ENCODE results near the gene DCLRE1C.
"Not testable (repeated sequence)": the region's sequence is repeated elsewhere in the genome, so short reads cannot be mapped to it uniquely, and the experiment has no call there.

Gene DCLRE1C

GRCh38 chr10:14879124-14879927 is 74.6 kb downstream of the DCLRE1C start:
- peak; percentile 13 to 32 for DNase-seq

GRCh38 chr10:14878266-14879123 is 75.4 kb downstream of the DCLRE1C start, which contains the start of gene SUV39H2:
SUV39H2 (plus strand) TSS chr10:14878866; CDS start chr10:14878889, 23 bp downstream.
- peak; percentile 93 to 94 for DNase-seq

DNA sequence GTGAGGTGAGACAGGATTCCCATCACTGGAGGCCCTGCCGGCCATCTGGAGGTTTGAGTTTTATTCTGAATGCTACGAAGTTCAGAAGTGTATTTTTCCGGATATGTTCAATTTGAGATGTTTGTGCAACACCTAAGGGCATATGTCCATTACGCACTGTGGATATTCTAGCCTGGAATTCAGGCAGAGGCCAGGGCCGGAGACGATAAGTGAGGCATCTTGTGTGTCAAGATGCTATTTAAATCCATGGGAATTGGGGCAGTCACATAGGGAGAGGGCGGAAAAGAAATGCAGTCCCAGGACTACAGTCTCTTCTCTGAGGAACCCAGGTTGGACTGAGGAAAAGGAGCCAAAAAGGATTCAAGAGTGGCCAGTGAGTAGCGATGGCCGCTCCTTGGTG is 77.1 kb downstream of the DCLRE1C start:
- DNase-seq: no peak

- no peak for DNase-seq
Observed at GRCh38 chr10:14875941-14876340, 78.0 kb downstream of the DCLRE1C start.

- no peak for DNase-seq
Observed at GRCh38 chr10:14873090-14873760, 80.7 kb downstream of the DCLRE1C start.

DNA sequence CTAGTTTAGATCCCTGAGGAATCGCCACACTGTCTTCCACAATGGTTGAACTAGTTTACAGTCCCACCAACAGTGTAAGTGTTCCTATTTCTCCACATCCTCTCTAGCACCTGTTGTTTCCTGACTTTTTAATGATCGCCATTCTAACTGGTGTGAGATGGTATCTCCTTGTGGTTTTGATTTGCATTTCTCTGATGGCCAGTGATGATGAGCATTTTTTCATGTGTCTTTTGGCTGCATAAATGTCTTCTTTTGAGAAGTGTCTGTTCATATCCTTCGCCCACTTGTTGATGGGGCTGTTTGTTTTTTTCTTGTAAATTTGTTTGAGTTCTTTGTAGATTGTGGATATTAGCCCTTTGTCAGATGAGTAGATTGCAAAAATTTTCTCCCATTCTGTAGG is 89.0 kb downstream of the DCLRE1C start:
- not testable (repeated sequence) for DNase-seq

DNA sequence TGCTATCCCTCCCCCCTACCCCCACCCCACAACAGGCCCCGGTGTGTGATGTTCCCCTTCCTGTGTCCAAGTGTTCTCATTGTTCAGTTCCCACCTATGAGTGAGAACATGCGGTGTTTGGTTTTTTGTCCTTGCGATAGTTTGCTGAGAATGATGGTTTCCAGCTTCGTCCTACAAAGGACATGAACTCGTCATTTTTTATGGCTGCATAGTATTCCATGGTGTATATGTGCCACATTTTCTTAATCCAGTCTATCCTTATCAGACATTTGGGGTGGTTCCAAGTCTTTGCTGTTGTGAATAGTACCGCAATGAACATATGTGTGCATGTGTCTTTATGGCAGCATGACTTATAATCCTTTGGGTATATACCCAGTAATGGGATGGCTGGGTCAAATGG is 89.4 kb downstream of the DCLRE1C start:
- not testable (repeated sequence) for DNase-seq

DNA sequence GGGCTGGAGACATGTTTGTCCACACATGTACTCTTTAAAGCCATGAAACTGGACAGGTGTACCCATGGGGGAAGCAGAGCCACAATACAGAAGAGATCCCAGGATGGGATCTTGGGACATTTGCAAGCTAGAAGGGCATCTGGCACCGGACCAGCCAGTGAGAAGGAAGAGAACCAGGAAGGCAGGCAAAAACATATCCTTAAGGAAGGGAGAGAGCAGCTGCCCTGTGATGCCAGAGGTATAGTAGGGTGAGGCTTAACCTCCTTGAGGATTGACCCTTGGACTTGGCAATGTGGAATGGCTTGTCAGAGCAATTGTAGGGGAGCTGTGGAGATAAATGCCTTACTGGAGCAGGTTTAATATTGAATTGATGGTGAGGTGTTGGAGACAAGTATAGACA is 93.1 kb downstream of the DCLRE1C start:
- no peak for DNase-seq

GRCh38 chr10:14859775-14860174 is 94.1 kb downstream of the DCLRE1C start:
- DNase-seq: no peak

DNA sequence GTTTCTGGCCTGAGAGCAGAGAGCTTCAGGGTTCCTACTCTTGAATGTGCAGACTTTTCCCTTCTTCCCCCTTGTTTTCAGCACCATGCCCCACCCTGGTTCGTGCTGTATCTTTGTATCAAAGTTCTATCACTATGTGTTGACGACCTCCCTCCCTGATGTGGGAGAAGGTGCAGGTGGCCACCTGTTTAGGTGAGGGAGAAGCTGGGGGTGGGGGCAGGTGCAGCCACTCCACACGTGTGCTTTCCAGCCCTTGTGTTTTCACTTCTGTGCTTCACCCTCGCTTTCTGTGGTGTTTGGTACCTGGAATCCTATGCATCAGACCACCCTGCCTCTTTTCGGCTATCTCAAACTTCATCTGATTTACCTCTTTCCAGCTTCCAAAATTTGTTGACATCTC is 94.9 kb downstream of the DCLRE1C start:
- no peak for DNase-seq

GRCh38 chr10:14858338-14858960 is 95.4 kb downstream of the DCLRE1C start:
- DNase-seq: no peak

DNA sequence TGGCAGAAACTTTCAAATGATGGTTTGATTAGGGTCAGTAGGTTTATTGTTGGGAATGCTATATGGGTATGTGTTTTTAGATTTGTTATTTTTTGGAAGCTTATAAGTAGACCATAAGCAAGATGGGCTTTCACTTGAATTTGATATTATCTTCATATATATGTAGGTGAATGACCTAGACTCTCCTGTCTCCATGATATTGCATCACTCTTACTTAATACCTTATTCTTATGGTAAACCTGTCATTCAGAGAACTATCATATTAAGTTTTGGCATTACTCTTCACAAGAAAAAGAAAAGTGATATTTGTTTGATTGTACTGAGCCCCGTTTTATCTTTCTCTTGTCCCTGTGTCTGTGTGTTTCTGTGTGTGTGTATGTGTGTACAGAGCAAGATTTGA is 98.4 kb downstream of the DCLRE1C start:
- no peak for DNase-seq

GRCh38 chr10:14852236-14852635 is 101.7 kb downstream of the DCLRE1C start:
- DNase-seq: no peak
